ENCODE data around the gene OR51B2. TPM values are rescaled to one million over a fixed set of nuclear protein-coding genes. Genes with fewer than 3 reads are reported as not detected.

Gene OR51B2
- total RNA-seq, 1 experiment from 2014 or later: not detected

- no peaks in the 10 kb centered on the region for H3K79me1 ChIP-seq (ENCODE audit: insufficient read depth, low read depth, low read length, poor library complexity, severe bottlenecking)
- no peak overlapping the region for H2BK12ac ChIP-seq (ENCODE audit: insufficient read length, low read depth, low read length)
- no peaks in the 10 kb centered on the region for H3K27me3 ChIP-seq (ENCODE audit: insufficient read depth, low read length)
- no peak overlapping the region for H3K4ac ChIP-seq (ENCODE audit: low read depth, low read length)
- no peak overlapping the region for H3K56ac ChIP-seq (ENCODE audit: insufficient read length, low read depth, low read length)
- no peak overlapping the region for H3K9ac ChIP-seq (ENCODE audit: extremely low read depth, insufficient read length, low read length)
- H3K23ac ChIP-seq (ENCODE audit: insufficient read length, low read depth, low read length): no peak overlapping the region
- no peak overlapping the region for H2BK5ac ChIP-seq (ENCODE audit: insufficient read length, low read length)
- no peaks in the 10 kb centered on the region for H3K27me3 Mint-ChIP-seq (ENCODE audit: low read depth)
- H3K27ac Mint-ChIP-seq: no peak overlapping the region
- no peak overlapping the region for H3T11ph ChIP-seq (ENCODE audit: low read length)
- DNase-seq: peak; percentile 33
- H4K20me1 ChIP-seq (ENCODE audit: control insufficient read depth, insufficient read depth, insufficient read length): no peaks in the 10 kb centered on the region
- no CpG with 5 or more reads among the region's 1 CpG for WGBS (ENCODE audit: extremely low coverage, insufficient read length, low lambda C conversion rate)
- no peak overlapping the region for H4K8ac ChIP-seq (replicated peaks; ENCODE audit: insufficient read length, low read depth, low read length)
- no peak overlapping the region for H3K27ac ChIP-seq (ENCODE audit: insufficient read length, low read depth, low read length)
- no peak overlapping the region for H2AFZ ChIP-seq (ENCODE audit: low read length)
- H3K9me3 ChIP-seq (ENCODE audit: control insufficient read depth, low read depth, low read length): no peaks in the 10 kb centered on the region
- no peak overlapping the region for H2AK5ac ChIP-seq (ENCODE audit: insufficient read length, low read length)
- no peak overlapping the region for H2BK20ac ChIP-seq (ENCODE audit: low read depth, low read length, poor library complexity, severe bottlenecking)
- no peak overlapping the region for H3K4me3 Mint-ChIP-seq
- H2BK15ac ChIP-seq (ENCODE audit: low read depth, low read length): no peak overlapping the region
- H3K4me2 ChIP-seq (ENCODE audit: insufficient read depth, insufficient read length, low read length): no peak overlapping the region
- H3K23me2 ChIP-seq (ENCODE audit: insufficient read length, low read depth, low read length, poor library complexity, severe bottlenecking): no peaks in the 10 kb centered on the region
- no peaks in the 10 kb centered on the region for H3K4me1 ChIP-seq (ENCODE audit: insufficient read depth, low read length)
- no peak overlapping the region for H4K91ac ChIP-seq (ENCODE audit: insufficient read length, low read depth, low read length)
- no peaks in the 10 kb centered on the region for H3K4me1 Mint-ChIP-seq
- peak; percentile 84 for TF ChIP-seq CTCF (conservative IDR thresholded peaks at IDR 0.05)
- no peaks in the 10 kb centered on the region for H3K9me3 Mint-ChIP-seq
- H2BK120ac ChIP-seq (ENCODE audit: low read depth, low read length, poor library complexity, severe bottlenecking): no peak overlapping the region
- no peak overlapping the region for H3K18ac ChIP-seq (ENCODE audit: insufficient read length, low read depth, low read length)
- no peak overlapping the region for H4K5ac ChIP-seq (ENCODE audit: insufficient read length, low read depth, low read length)
- no peak overlapping the region for H3K14ac ChIP-seq (ENCODE audit: insufficient read depth, low read length)
- no peaks in the 10 kb centered on the region for H3K79me2 ChIP-seq (ENCODE audit: insufficient read depth, low read length)
- H3K36me3 Mint-ChIP-seq (ENCODE audit: insufficient read depth in 1 of 3, low read depth in 3 of 3): 0 out of 7 replicates have a peak, but pooled peaks cover 0 to 1% (median 0%) of the 10 kb centered on the region in 3 experiments
Observed at GRCh38 chr11:5291207-5291838, 32.8 kb downstream of the OR51B2 start.
